ENCODE results near the gene PALLD.

DNA sequence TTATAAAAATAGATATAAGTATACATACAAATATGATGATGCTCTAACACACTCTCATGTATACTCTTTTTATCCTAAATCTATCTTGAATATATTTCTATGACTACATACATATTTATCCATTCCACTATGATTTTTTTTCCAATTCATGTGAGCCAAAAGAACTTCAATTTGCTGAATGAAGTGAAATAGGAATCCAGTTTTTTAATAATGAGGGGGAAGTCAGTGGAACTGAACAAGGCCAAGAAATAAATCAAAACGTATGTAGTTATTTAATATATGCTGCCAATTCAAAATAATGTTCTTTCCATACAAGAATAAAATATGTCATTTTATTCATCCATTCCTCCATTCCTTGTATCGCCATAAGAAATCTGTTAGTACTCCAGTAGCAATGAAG lies 6.1 kb upstream of the PALLD start:
- TF ChIP-seq, protein P1, sequence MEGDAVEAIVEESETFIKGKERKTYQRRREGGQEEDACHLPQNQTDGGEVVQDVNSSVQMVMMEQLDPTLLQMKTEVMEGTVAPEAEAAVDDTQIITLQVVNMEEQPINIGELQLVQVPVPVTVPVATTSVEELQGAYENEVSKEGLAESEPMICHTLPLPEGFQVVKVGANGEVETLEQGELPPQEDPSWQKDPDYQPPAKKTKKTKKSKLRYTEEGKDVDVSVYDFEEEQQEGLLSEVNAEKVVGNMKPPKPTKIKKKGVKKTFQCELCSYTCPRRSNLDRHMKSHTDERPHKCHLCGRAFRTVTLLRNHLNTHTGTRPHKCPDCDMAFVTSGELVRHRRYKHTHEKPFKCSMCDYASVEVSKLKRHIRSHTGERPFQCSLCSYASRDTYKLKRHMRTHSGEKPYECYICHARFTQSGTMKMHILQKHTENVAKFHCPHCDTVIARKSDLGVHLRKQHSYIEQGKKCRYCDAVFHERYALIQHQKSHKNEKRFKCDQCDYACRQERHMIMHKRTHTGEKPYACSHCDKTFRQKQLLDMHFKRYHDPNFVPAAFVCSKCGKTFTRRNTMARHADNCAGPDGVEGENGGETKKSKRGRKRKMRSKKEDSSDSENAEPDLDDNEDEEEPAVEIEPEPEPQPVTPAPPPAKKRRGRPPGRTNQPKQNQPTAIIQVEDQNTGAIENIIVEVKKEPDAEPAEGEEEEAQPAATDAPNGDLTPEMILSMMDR (IDR thresholded peaks at IDR 0.05): no peak
- no peak for TF ChIP-seq POLR2A (IDR thresholded peaks at IDR 0.05)
